Transverse colon (tissue), 4 donors: ENCODE results near the gene COMMD9.

Source experiments
- EP300 ChIP-seq: sonication (generic); formaldehyde crosslinking; IDR thresholded peaks from one replicate; pipeline ENCODE4 v1.6.1; 2017; ENCODE audit warnings: antibody characterized with exemption, low read depth
- POLR2A ChIP-seq: fragments of 450-650 bp; IDR thresholded peaks from one replicate; pipeline ENCODE4 v1.6.1; 2016; ENCODE audit warnings: antibody characterized with exemption, mild to moderate bottlenecking, moderate library complexity
- POLR2AphosphoS5 ChIP-seq, 3 donors: sonication (generic); formaldehyde crosslinking; IDR thresholded peaks; one replicate each; pipeline ENCODE4 v1.6.1; 2016; ENCODE audit warnings: antibody characterized with exemption in 3 of 3
- TF ChIP-seq, protein P1 (sequence below), 5 experiments: fragments of 200-600 bp in 3 of 5; fragments of 450-650 bp in 2 of 5; sonication (generic) in 3 of 5; IDR thresholded peaks; 1 replicate in 2 of 5; 2 replicates in 3 of 5; pipeline ENCODE4 v1.5.1; 2016 to 2017; ENCODE audit warnings: antibody characterized with exemption in 5 of 5, inconsistent platforms in 3 of 5, mild to moderate bottlenecking in 2 of 5, moderate library complexity in 1 of 5

DNA sequence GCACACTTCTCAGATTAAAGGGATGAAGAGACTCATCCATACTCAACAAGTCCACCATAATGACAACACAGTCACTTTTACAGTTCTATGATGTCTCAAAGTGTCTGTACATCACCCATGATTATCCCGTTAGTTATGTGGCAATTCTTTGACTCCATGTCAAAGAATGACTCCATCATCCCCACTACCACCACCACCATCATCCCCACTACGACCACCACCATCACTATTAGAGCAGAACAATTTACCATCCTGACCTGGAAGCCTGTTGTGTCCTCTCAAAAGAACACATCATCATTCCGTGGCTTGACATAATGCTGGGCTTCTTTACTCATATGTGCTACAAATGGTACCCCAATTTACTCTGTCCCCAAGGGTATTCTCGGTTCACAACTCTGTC lies 20.6 kb upstream of the COMMD9 start:
- TF ChIP-seq, protein P1, sequence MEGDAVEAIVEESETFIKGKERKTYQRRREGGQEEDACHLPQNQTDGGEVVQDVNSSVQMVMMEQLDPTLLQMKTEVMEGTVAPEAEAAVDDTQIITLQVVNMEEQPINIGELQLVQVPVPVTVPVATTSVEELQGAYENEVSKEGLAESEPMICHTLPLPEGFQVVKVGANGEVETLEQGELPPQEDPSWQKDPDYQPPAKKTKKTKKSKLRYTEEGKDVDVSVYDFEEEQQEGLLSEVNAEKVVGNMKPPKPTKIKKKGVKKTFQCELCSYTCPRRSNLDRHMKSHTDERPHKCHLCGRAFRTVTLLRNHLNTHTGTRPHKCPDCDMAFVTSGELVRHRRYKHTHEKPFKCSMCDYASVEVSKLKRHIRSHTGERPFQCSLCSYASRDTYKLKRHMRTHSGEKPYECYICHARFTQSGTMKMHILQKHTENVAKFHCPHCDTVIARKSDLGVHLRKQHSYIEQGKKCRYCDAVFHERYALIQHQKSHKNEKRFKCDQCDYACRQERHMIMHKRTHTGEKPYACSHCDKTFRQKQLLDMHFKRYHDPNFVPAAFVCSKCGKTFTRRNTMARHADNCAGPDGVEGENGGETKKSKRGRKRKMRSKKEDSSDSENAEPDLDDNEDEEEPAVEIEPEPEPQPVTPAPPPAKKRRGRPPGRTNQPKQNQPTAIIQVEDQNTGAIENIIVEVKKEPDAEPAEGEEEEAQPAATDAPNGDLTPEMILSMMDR (IDR thresholded peaks at IDR 0.05): no peak
- TF ChIP-seq POLR2A: no peak
- TF ChIP-seq POLR2AphosphoS5 (IDR thresholded peaks at IDR 0.05): no peak
- no peak for TF ChIP-seq EP300
